NCI-H128 (cell line): Measurements from ENCODE around the gene EIF3I.

Source experiments
- DNase-seq: peaks from one replicate; lab custom pipeline; 2025; ENCODE audit not compliant: unreplicated experiment; lab: John Stamatoyannopoulos, UW

The EIF3I gene

GRCh38 chr1:32263744-32264143 lies 41.5 kb downstream of the EIF3I start:
- DNase-seq: no peak

GRCh38 chr1:32265846-32266245 lies 43.6 kb downstream of the EIF3I start:
- DNase-seq: no peak

GRCh38 chr1:32266921-32267591 lies 44.8 kb downstream of the EIF3I start:
- DNase-seq: no peak

GRCh38 chr1:32269744-32270143 lies 47.5 kb downstream of the EIF3I start:
- DNase-seq: no peak

- no peak for DNase-seq
These were observed 50.6 kb downstream of the EIF3I start for GRCh38 chr1:32272557-32273390.

- no peak for DNase-seq
These were observed 51.4 kb downstream of the EIF3I start for GRCh38 chr1:32273391-32274208.

GRCh38 chr1:32274646-32275340 lies 52.6 kb downstream of the EIF3I start:
- no peak for DNase-seq

GRCh38 chr1:32275424-32275823 lies 53.2 kb downstream of the EIF3I start:
- no peak for DNase-seq

- DNase-seq: no peak
These were observed 54.0 kb downstream of the EIF3I start for GRCh38 chr1:32276032-32276782.
